ENCODE data around the gene NFATC2. TPM values are rescaled to one million over a fixed set of nuclear protein-coding genes. Genes with fewer than 3 reads are reported as not detected.

Gene NFATC2
- total and polyA plus RNA-seq, 2 of the 8 experiments (the other 6 are each of a cell fraction or from before 2014, with no cell fraction given), result 0.27 to 0.91 TPM

- CTCF ChIA-PET (ENCODE audit: partially characterized antibody), result interaction anchor here (0.9 to 1.1 kb wide), 3 partner anchors 16 to 150 kb away, joined by 3 to 5 read pairs (median 3); no protein-coding TSS in a partner anchor
- WGBS, 2 experiments (ENCODE audit: extremely low coverage in 1 of 2, insufficient coverage in 1 of 2, insufficient read length in 1 of 2, insufficient replicate concordance in 2 of 2, low coverage in 1 of 2, low lambda C conversion rate in 2 of 2, missing lambda C conversion rate in 1 of 2), result 86% methylated on average over 6 of the region's 6 CpGs; no CpG with 5 or more reads in 1 of the 2 experiments
- no peaks in the 10 kb centered on the region for H4K20me1 ChIP-seq (replicated peaks in 1 of 2; ENCODE audit: control insufficient read depth in 1 of 2, insufficient read depth in 2 of 2, low read length in 2 of 2)
Measured at GRCh38 chr20:51536116-51537069, 6.1 kb downstream of the NFATC2 start.

More at GRCh38 chr20:51536116-51537069, 6.1 kb downstream of the NFATC2 start:
- Histone ChIP-seq H3K27ac (ENCODE audit: low read depth, low read length) (no peak overlapping the region), H3K56ac (replicated peaks; ENCODE audit: insufficient read length, low read depth, low read length) (no peak overlapping the region), H2BK12ac (ENCODE audit: low read depth, low read length) (no peak overlapping the region), H3K14ac (ENCODE audit: insufficient read length) (no peak overlapping the region), H3K9ac (replicated peaks in 1 of 4; ENCODE audit: extremely low read depth in 1 of 4, low read depth in 3 of 4, low read length in 3 of 4) (no peak overlapping the region), H3K4me3 (ENCODE audit: extremely low read depth in 1 of 4, insufficient read depth in 2 of 4, low read depth in 3 of 4, low read length in 4 of 4) (no peak overlapping the region), H3K79me2 (ENCODE audit: control insufficient read depth in 1 of 2, insufficient read depth in 2 of 2, low read length in 2 of 2) (no peaks in the 10 kb centered on the region), H4K91ac (replicated peaks; ENCODE audit: insufficient read length, low read length) (no peak overlapping the region), H3K23ac (ENCODE audit: insufficient read length) (no peak overlapping the region), H3K9me3 (ENCODE audit: insufficient read depth in 2 of 2, low read depth in 1 of 2, low read length in 1 of 2) (no peaks in the 10 kb centered on the region), H3K4me1 (replicated peaks in 1 of 4; ENCODE audit: control insufficient read depth in 3 of 4, insufficient read depth in 4 of 4, low read length in 3 of 4) (peaks cover 0 to 1% (median under 1%) of the 10 kb centered on the region in 4 experiments; a peak in 2 of 7 replicates), H2AK5ac (ENCODE audit: low read depth, low read length) (no peak overlapping the region), H3K18ac (ENCODE audit: extremely low read depth, low read length) (no peak overlapping the region), H3K23me2 (ENCODE audit: low read depth, low read length) (peaks cover 2% of the 10 kb centered on the region; the same call in 1 of the 2 replicates), H2BK20ac (ENCODE audit: low read length) (no peak overlapping the region), H2BK120ac (replicated peaks; ENCODE audit: low read depth, low read length) (no peak overlapping the region), H3K4ac (replicated peaks; ENCODE audit: insufficient read length, low read depth, low read length) (no peak overlapping the region), H3K27me3 (replicated peaks in 1 of 4; ENCODE audit: control insufficient read depth in 3 of 4, extremely low read depth in 1 of 4, insufficient read depth in 3 of 4, low read length in 3 of 4) (no peaks in the 10 kb centered on the region; a peak in 1 of 7 replicates), H3K79me1 (ENCODE audit: low read depth, low read length) (no peaks in the 10 kb centered on the region), H2BK15ac (ENCODE audit: low read length) (no peak overlapping the region), H2AFZ (ENCODE audit: low read length) (no peak overlapping the region), H4K8ac (ENCODE audit: extremely low read depth, insufficient read depth, low read length) (no peak overlapping the region), H2BK5ac (ENCODE audit: low read depth, low read length) (no peak overlapping the region), H3K36me3 (ENCODE audit: control insufficient read depth in 2 of 4, insufficient read depth in 4 of 4, low read length in 3 of 4) (no peaks in the 10 kb centered on the region), H4K5ac (ENCODE audit: insufficient read length, low read depth, low read length) (no peak overlapping the region), H3K4me2 (ENCODE audit: insufficient read depth in 1 of 2, low read depth in 2 of 2, low read length in 2 of 2) (no peak overlapping the region)
- FAIRE-seq (no peak), DNase-seq (ENCODE audit: low read depth in 1 of 2, low spot score in 2 of 2) (no peak)
- POLR2A ChIA-PET (ENCODE audit: partially characterized antibody), result no interaction called here
- TF ChIP-seq RAD21 (IDR thresholded peaks at IDR 0.05 in 1 of 2, conservative IDR thresholded peaks at IDR 0.05 in 1 of 2; ENCODE audit: low read depth in 2 of 2, low read length in 2 of 2) (no peak), MAX (IDR thresholded peaks at IDR 0.05) (no peak), ZNF274 (IDR thresholded peaks at IDR 0.05; ENCODE audit: borderline replicate concordance, extremely low read depth, low read length) (no peak), GTF2F1 (IDR thresholded peaks at IDR 0.05; ENCODE audit: borderline replicate concordance, low read depth, low read length) (no peak), POLR2AphosphoS5 (IDR thresholded peaks at IDR 0.05; ENCODE audit: low read depth, low read length) (no peak), CBX5 (IDR thresholded peaks at IDR 0.05; ENCODE audit: low read depth, low read length) (no peak)
